IMR-90 (cell line): Measurements from ENCODE around the gene DHDH. TPM values are rescaled to one million over a fixed set of nuclear protein-coding genes. Genes with fewer than 3 reads are reported as not detected.

Experiments used
- ATAC-seq: fragments of 200-7000 bp; cut with Tn5 transposase; 2 replicates; pipeline ENCODE4 v1.9.1; 2020; ENCODE audit warnings: low read depth, mild to moderate bottlenecking, moderate library complexity
- BruUV-seq: library from RNA; stranded (reverse); fragments of 400-500 nt; replicated peaks from 2 replicates; lab custom pipeline; 2021; lab: Mats Ljungman, UMichigan
- CTCF ChIA-PET: fragments of 300-600 bp; formaldehyde crosslinking; extraction: SDS; loops from one replicate; lab custom pipeline; 2021; ENCODE audit warnings: antibody characterized with exemption; lab: Yijun Ruan, JAX
- POLR2A ChIA-PET: fragments of 300-600 bp; sonication (Branson Sonifier 250); formaldehyde crosslinking; loops from one replicate; lab custom pipeline; 2022; ENCODE audit warnings: antibody characterized with exemption; ENCODE audit not compliant: unreplicated experiment; lab: Charles Lee
- DNase-seq: peaks from one replicate; pipeline ENCODE4 v3.0.0; 2013
- H2AFZ ChIP-seq: replicated peaks from 2 replicates; pipeline ENCODE3; 2013; ENCODE audit warnings: low read length, mild to moderate bottlenecking; ENCODE audit not compliant: poor library complexity
- H2AK5ac ChIP-seq: 2 replicates; pipeline ENCODE4 v1.6.1; 2013; ENCODE audit warnings: low read depth, low read length, inconsistent platforms
- H2AK9ac ChIP-seq: replicated peaks from 2 replicates; pipeline ENCODE3; 2013; ENCODE audit warnings: mild to moderate bottlenecking, low read depth, low read length, moderate library complexity; ENCODE audit not compliant: poor library complexity
- H2BK120ac ChIP-seq: 2 replicates; pipeline ENCODE4 v1.6.1; 2013; ENCODE audit warnings: low read depth, low read length, inconsistent platforms
- H2BK15ac ChIP-seq: 3 replicates; pipeline ENCODE4 v1.6.1; 2013; ENCODE audit warnings: low read depth, low read length, inconsistent platforms
- H2BK20ac ChIP-seq: 2 replicates; pipeline ENCODE4 v1.6.1; 2013; ENCODE audit warnings: low read depth, mild to moderate bottlenecking, inconsistent platforms, low read length, moderate library complexity
- H2BK5ac ChIP-seq: 2 replicates; pipeline ENCODE4 v1.6.1; 2013; ENCODE audit warnings: mild to moderate bottlenecking, low read depth, low read length, inconsistent platforms; ENCODE audit not compliant: poor library complexity, severe bottlenecking
- H3K14ac ChIP-seq: replicated peaks from 2 replicates; pipeline ENCODE4 v1.6.1; 2013; ENCODE audit warnings: low read depth, low read length, inconsistent platforms
- H3K18ac ChIP-seq: 2 replicates; pipeline ENCODE4 v1.6.1; 2013; ENCODE audit warnings: low read depth, low read length, control low read depth
- H3K23ac ChIP-seq: 2 replicates; pipeline ENCODE4 v1.6.1; 2013; ENCODE audit warnings: low read depth, low read length, inconsistent platforms
- H3K27ac ChIP-seq: 2 replicates; pipeline ENCODE4 v1.5.1; 2013; ENCODE audit warnings: mild to moderate bottlenecking, control low read depth, low read length; ENCODE audit not compliant: insufficient read depth
- H3K27me3 ChIP-seq: 2 replicates; pipeline ENCODE4 v1.6.1; 2013; ENCODE audit warnings: low read length; ENCODE audit not compliant: control insufficient read depth, insufficient read depth
- H3K36me3 ChIP-seq: 2 replicates; pipeline ENCODE4 v1.6.1; 2013; ENCODE audit warnings: low read length, mixed read lengths; ENCODE audit not compliant: control insufficient read depth, insufficient read depth
- H3K4ac ChIP-seq: 2 replicates; pipeline ENCODE4 v1.6.1; 2013; ENCODE audit warnings: low read depth, low read length, inconsistent platforms
- H3K4me1 ChIP-seq: 2 replicates; pipeline ENCODE4 v1.6.1; 2013; ENCODE audit warnings: low read length, mixed read lengths; ENCODE audit not compliant: control insufficient read depth, insufficient read depth
- H3K4me2 ChIP-seq: 2 replicates; pipeline ENCODE4 v1.6.1; 2013; ENCODE audit warnings: low read depth, mild to moderate bottlenecking, control low read depth, low read length, moderate library complexity
- H3K4me3 ChIP-seq: 2 replicates; pipeline ENCODE4 v1.5.1; 2013; ENCODE audit warnings: low read depth, mild to moderate bottlenecking, control low read depth, low read length, moderate library complexity; ENCODE audit not compliant: insufficient read depth
- H3K56ac ChIP-seq: 2 replicates; pipeline ENCODE4 v1.6.1; 2013; ENCODE audit warnings: low read length, inconsistent platforms; ENCODE audit not compliant: insufficient read depth; ENCODE audit errors: extremely low read depth
- H3K79me1 ChIP-seq, 2 experiments: 2 replicates each; pipeline ENCODE4 v1.6.1; 2013; ENCODE audit warnings: low read length in 2 of 2, inconsistent platforms in 1 of 2, low read depth in 1 of 2
- H3K9ac ChIP-seq: 2 replicates; pipeline ENCODE4 v1.6.1; 2013; ENCODE audit warnings: low read depth, low read length, control low read depth
- H3K9me1 ChIP-seq: 2 replicates; pipeline ENCODE4 v1.6.1; 2013; ENCODE audit warnings: low read length, inconsistent platforms; ENCODE audit not compliant: insufficient read depth
- H3K9me3 ChIP-seq: 2 replicates; pipeline ENCODE4 v1.6.1; 2013; ENCODE audit warnings: low read length; ENCODE audit not compliant: control insufficient read depth, insufficient read depth
- H4K20me1 ChIP-seq: 2 replicates; pipeline ENCODE4 v1.6.1; 2013; ENCODE audit warnings: low read length, inconsistent platforms; ENCODE audit not compliant: insufficient read depth
- H4K5ac ChIP-seq: 2 replicates; pipeline ENCODE4 v1.6.1; 2013; ENCODE audit warnings: mild to moderate bottlenecking, low read depth, low read length, control low read depth
- H4K8ac ChIP-seq, 2 experiments: 2 replicates each; pipeline ENCODE4 v1.6.1; 2013; ENCODE audit warnings: low read depth in 2 of 2, low read length in 2 of 2, control low read depth in 1 of 2, inconsistent platforms in 1 of 2
- H4K91ac ChIP-seq: 2 replicates; pipeline ENCODE4 v1.6.1; 2013; ENCODE audit warnings: low read depth, low read length, inconsistent platforms; ENCODE audit not compliant: insufficient read depth
- BHLHE40 ChIP-seq: fragments of 150-350 bp; IDR thresholded peaks from 2 replicates; pipeline ENCODE4 v1.6.1; 2016; ENCODE audit warnings: mild to moderate bottlenecking, low read depth, low read length
- CHD1 ChIP-seq: IDR thresholded peaks from 2 replicates; pipeline ENCODE4 v1.6.1; 2012; ENCODE audit warnings: low read depth, low read length, improper control_type of control experiment
- CTCF ChIP-seq: conservative IDR thresholded peaks from 2 replicates; pipeline ENCODE4 v1.5.1; 2012; ENCODE audit warnings: mild to moderate bottlenecking, low read depth, low read length, improper control_type of control experiment
- MAFK ChIP-seq: IDR thresholded peaks from 2 replicates; pipeline ENCODE4 v1.6.1; 2012; ENCODE audit warnings: low read depth, low read length, improper control_type of control experiment
- MAZ ChIP-seq: IDR thresholded peaks from 2 replicates; pipeline ENCODE4 v1.6.1; 2012; ENCODE audit warnings: low read depth, mild to moderate bottlenecking, low read length, improper control_type of control experiment, moderate library complexity, borderline replicate concordance
- RAD21 ChIP-seq: IDR thresholded peaks from 2 replicates; pipeline ENCODE4 v1.6.1; 2012; ENCODE audit warnings: low read length, improper control_type of control experiment
- RFX5 ChIP-seq: IDR thresholded peaks from 2 replicates; pipeline ENCODE4 v1.8.0; 2012; ENCODE audit warnings: low read depth, mild to moderate bottlenecking, low read length, moderate library complexity
- SMC3 ChIP-seq: fragments of 150-350 bp; IDR thresholded peaks from 2 replicates; pipeline ENCODE4 v1.6.1; 2016; ENCODE audit warnings: low read depth, mild to moderate bottlenecking, antibody characterized with exemption, low read length, moderate library complexity
- USF2 ChIP-seq: fragments of 150-350 bp; IDR thresholded peaks from 2 replicates; pipeline ENCODE4 v1.6.1; 2017; ENCODE audit warnings: mild to moderate bottlenecking, antibody characterized with exemption, low read length, low read depth
- WGBS, 2 experiments: methylation state at CpG; one replicate each; pipeline versions ENCODE4 v1.1.5 to v1.1.7; 2013; ENCODE audit warnings: missing lambda C conversion rate in 2 of 2; ENCODE audit not compliant: insufficient read length in 1 of 2; ENCODE audit errors: extremely low coverage in 2 of 2; 5-methylcytosine and 5-hydroxymethylcytosine counted together
- dilution Hi-C: fragments of 300-500 bp; cut with HindIII; formaldehyde crosslinking; loops from one replicate; pipeline ENCODE4 v1.14.3; 2018; ENCODE audit warnings: low sequenced_read_pairs; ENCODE audit not compliant: unreplicated experiment
- in situ Hi-C: fragments of 300-500 bp; cut with MboI; formaldehyde crosslinking; loops from 3 replicates; pipeline ENCODE4 v1.14.3; 2019; ENCODE audit warnings: low sequenced_read_pairs, inconsistent platforms, mixed read lengths
- intact Hi-C: fragments of 100-400 bp; cut with micrococcal nuclease; formaldehyde crosslinking; loops from 2 replicates; pipeline ENCODE4 v1.10.0; 2022
- polyA plus RNA-seq, 3 experiments: library from polyadenylated mRNA; depleted of rRNA; stranded (reverse); fragments of >200 nt; gene quantifications; 2 replicates each; pipeline ENCODE4 v1.2.3, GENCODE V29; 2012; ENCODE audit warnings: low replicate concordance in 1 of 3
- total RNA-seq: library from RNA; depleted of rRNA; stranded (reverse); fragments of >200 nt; gene quantifications from 2 replicates; pipeline ENCODE4 v1.2.3, GENCODE V29; 2012

Gene DHDH
- total and polyA plus RNA-seq, 2 of the 4 experiments (the other 2 are of a cell fraction), result 0.36 to 0.53 TPM

GRCh38 chr19:48962029-48962848 is 28.7 kb downstream of the DHDH start (continued):
- no peak for TF ChIP-seq USF2

- Histone ChIP-seq H3K56ac (no peak overlapping the region), H3K9me3 (no peaks in the 10 kb centered on the region), H4K91ac (peak overlapping the region; percentile 58), H3K79me1 (peaks cover 0 to 74% of the 10 kb centered on the region in 2 experiments; a peak in 3 of 4 replicates), H3K23ac (no peak overlapping the region), H2AK9ac (peak overlapping the region; percentile 53), H4K5ac (no peak overlapping the region; the same call in 1 of the 2 replicates), H2BK15ac (no peak overlapping the region), H2AFZ (no peak overlapping the region), H3K18ac (no peak overlapping the region), H2BK120ac (peak overlapping the region; percentile 99; the same call in 1 of the 2 replicates), H3K27me3 (no peaks in the 10 kb centered on the region), H3K4me2 (no peak overlapping the region), H3K27ac (peak overlapping the region; percentile 96), H3K4ac (peak overlapping the region; percentile 99), H4K20me1 (peaks cover 27% of the 10 kb centered on the region), H2BK5ac (peak overlapping the region; percentile 99), H3K4me1 (peaks cover 20% of the 10 kb centered on the region), H3K9ac (peak overlapping the region; percentile 70; the same call in 1 of the 2 replicates), H2AK5ac (peak overlapping the region; percentile 86; the same call in 1 of the 2 replicates), H3K14ac (no peak overlapping the region), H3K36me3 (peaks cover 25% of the 10 kb centered on the region), H3K9me1 (peaks cover 11% of the 10 kb centered on the region), H3K4me3 (no peak overlapping the region), H2BK20ac (no peak overlapping the region), H4K8ac (peak overlapping the region; percentile 63 to 92; a peak in 2 of 4 replicates)
- TF ChIP-seq RAD21 (no peak), SMC3 (no peak), USF2 (no peak), BHLHE40 (no peak), CTCF (no peak), CHD1 (no peak), MAZ (no peak), RFX5 (no peak), MAFK (no peak)
- POLR2A ChIA-PET, result no interaction called here
- no peak for DNase-seq
- BruUV-seq, result no TSS peak
- intact Hi-C loops, result loop anchor here (10.0 kb wide), 1 partner anchor 318 kb away; the partner anchor contains the start of gene CA11
- dilution Hi-C loops, result no loop called here
- no CpG with 5 or more reads among the region's 7 CpGs for WGBS, 2 experiments
- in situ Hi-C loops, result loop anchor here (5.0 to 10.0 kb wide), 2 partner anchors 71 to 318 kb away; partner anchors contain the start of gene CA11
- no peak for ATAC-seq
- CTCF ChIA-PET, result no interaction called here
These were observed 29.3 kb downstream of the DHDH start for GRCh38 chr19:48962849-48963165.
